T-cell (primary cell): ENCODE data around the gene LYRM4. TPM values are rescaled to one million over a fixed set of nuclear protein-coding genes. Genes with fewer than 3 reads are reported as not detected.

Source experiments
- ATAC-seq, 4 experiments: fragments of 200-7000 bp in 3 of 4; fragments of 150-1000 bp in 1 of 4; cut with Tn5 transposase; replicated peaks in 1 of 4; 1 replicate in 3 of 4; 2 replicates in 1 of 4; pipeline ENCODE4 v1.10.0; 2021; ENCODE audit warnings: moderate library complexity in 3 of 4, mild to moderate bottlenecking in 2 of 4, moderate number of reproducible peaks in 1 of 4
- CTCF ChIA-PET, 2 donors: fragments of 300-600 bp; sonication (Branson Sonifier 250); formaldehyde crosslinking; loops; one replicate each; lab custom pipeline; 2022; ENCODE audit warnings: antibody characterized with exemption in 2 of 2; lab: Charles Lee
- POLR2A ChIA-PET, 2 donors: fragments of 300-600 bp; sonication (Branson Sonifier 250); formaldehyde crosslinking; loops; one replicate each; lab custom pipeline; 2022; ENCODE audit warnings: antibody characterized with exemption in 2 of 2; lab: Charles Lee
- DNase-seq, 35 experiments: peaks; one replicate each; pipeline versions ENCODE4 v3.0.0 to v3.0.0-alpha.2; 2013 to 2023
- H3K27ac ChIP-seq: one replicate; pipeline ENCODE4 v1.5.1; 2013; ENCODE audit warnings: low read length
- H3K27me3 ChIP-seq, 2 experiments: replicated peaks in 1 of 2; 1 replicate in 1 of 2; 2 replicates in 1 of 2; pipeline versions ENCODE4 v1.6.1 to v1.7.0; 2013; ENCODE audit warnings: low read length in 1 of 2, mixed read lengths in 1 of 2; ENCODE audit not compliant: control insufficient read depth in 2 of 2, insufficient read depth in 2 of 2; ENCODE audit errors: extremely low read depth in 1 of 2
- H3K36me3 ChIP-seq, 2 donors: 1 replicate in 1 of 2; 2 replicates in 1 of 2; pipeline versions ENCODE4 v1.6.1 to v1.7.0; 2013; ENCODE audit warnings: low read length in 1 of 2; ENCODE audit not compliant: control insufficient read depth in 2 of 2, insufficient read depth in 1 of 2; ENCODE audit errors: extremely low read depth in 1 of 2
- H3K4me1 ChIP-seq, 2 experiments: 1 replicate in 1 of 2; 2 replicates in 1 of 2; pipeline versions ENCODE4 v1.6.1 to v1.7.0; 2013; ENCODE audit warnings: low read length in 2 of 2, mixed read lengths in 1 of 2; ENCODE audit not compliant: insufficient read depth in 2 of 2, control insufficient read depth in 1 of 2; ENCODE audit errors: extremely low read depth in 1 of 2
- H3K4me3 ChIP-seq, 2 donors: 1 replicate in 1 of 2; 2 replicates in 1 of 2; pipeline versions ENCODE4 v1.5.1 to v1.7.0; 2013; ENCODE audit warnings: mild to moderate bottlenecking in 2 of 2, low read length in 1 of 2, moderate library complexity in 1 of 2; ENCODE audit not compliant: control insufficient read depth in 1 of 2; ENCODE audit errors: extremely low read depth in 1 of 2
- H3K9me3 ChIP-seq: 2 replicates; pipeline ENCODE4 v1.7.0; 2013
- H3K27ac Mint-ChIP-seq, 2 donors: one replicate each; pipeline ENCODE4 v1.8.0; 2020 to 2021; ENCODE audit warnings: mild to moderate bottlenecking in 2 of 2, mixed read lengths in 2 of 2
- H3K27me3 Mint-ChIP-seq, 2 donors: one replicate each; pipeline ENCODE4 v1.8.0; 2021 to 2022; ENCODE audit warnings: mixed read lengths in 2 of 2
- H3K36me3 Mint-ChIP-seq: one replicate; pipeline ENCODE4 v1.8.0; 2021; ENCODE audit warnings: mixed read lengths
- H3K4me1 Mint-ChIP-seq, 3 donors: one replicate each; pipeline ENCODE4 v1.8.0; 2020 to 2022; ENCODE audit warnings: mixed read lengths in 3 of 3, mild to moderate bottlenecking in 1 of 3
- H3K4me3 Mint-ChIP-seq, 3 donors: one replicate each; pipeline ENCODE4 v1.8.0; 2020 to 2022; ENCODE audit warnings: mild to moderate bottlenecking in 3 of 3, mixed read lengths in 3 of 3, moderate library complexity in 3 of 3
- H3K9me3 Mint-ChIP-seq, 3 donors: one replicate each; pipeline ENCODE4 v1.8.0; 2020 to 2022; ENCODE audit warnings: mixed read lengths in 3 of 3
- WGBS: methylation state at CpG from one replicate; pipeline ENCODE4 v1.1.5; 2013; ENCODE audit warnings: missing lambda C conversion rate; ENCODE audit not compliant: insufficient coverage; 5-methylcytosine and 5-hydroxymethylcytosine counted together
- total RNA-seq, 35 experiments: library from RNA in 6 of 35; stranded (reverse) in 6 of 35; fragments of 120-200 nt in 1 of 35; gene quantifications; one replicate each; pipeline versions ENCODE4 v1.2.1 to v1.2.4 and lab custom pipeline; 2013 to 2026

LYRM4 gene
- total RNA-seq, 5 donors from 2014 or later (not counting 1 experiment from before 2014, with no cell fraction given), result 17.7 to 25.6 (median 20.4) TPM

GRCh38 chr6:5286780-5287179, 26.0 kb upstream of the LYRM4 start:
- H3K9me3 ChIP-seq, result no peaks in the 10 kb centered on the region
- peaks cover 55 to 73% (median 55%) of the 10 kb centered on the region in 3 donors for H3K4me1 Mint-ChIP-seq
- H3K36me3 Mint-ChIP-seq, result peaks cover 21% of the 10 kb centered on the region
- ATAC-seq (no peak), DNase-seq (no peak)
- no peaks in the 10 kb centered on the region for H3K36me3 ChIP-seq
- WGBS, result 95% methylated on average over 7 of the region's 7 CpGs
- H3K27me3 Mint-ChIP-seq, result no peaks in the 10 kb centered on the region
- POLR2A ChIA-PET, result interaction anchor here in 1 of 2 donors (0.5 kb wide), 1 partner anchor 68 kb away, joined by 5 read pairs; no protein-coding TSS in a partner anchor
- H3K4me1 ChIP-seq, result no peaks in the 10 kb centered on the region
- no peak overlapping the region for H3K27ac Mint-ChIP-seq
- CTCF ChIA-PET, result no interaction called here
- no peak overlapping the region for H3K4me3 Mint-ChIP-seq
- no peaks in the 10 kb centered on the region for H3K9me3 Mint-ChIP-seq
- no peak overlapping the region for H3K4me3 ChIP-seq
- no peaks in the 10 kb centered on the region for H3K27me3 ChIP-seq
- H3K27ac ChIP-seq, result no peak overlapping the region

- no peak for ATAC-seq
- ChIA-PET POLR2A (no interaction called here), CTCF (no interaction called here)
Observed at GRCh38 chr6:5285526-5285925, 24.8 kb upstream of the LYRM4 start.

DNA sequence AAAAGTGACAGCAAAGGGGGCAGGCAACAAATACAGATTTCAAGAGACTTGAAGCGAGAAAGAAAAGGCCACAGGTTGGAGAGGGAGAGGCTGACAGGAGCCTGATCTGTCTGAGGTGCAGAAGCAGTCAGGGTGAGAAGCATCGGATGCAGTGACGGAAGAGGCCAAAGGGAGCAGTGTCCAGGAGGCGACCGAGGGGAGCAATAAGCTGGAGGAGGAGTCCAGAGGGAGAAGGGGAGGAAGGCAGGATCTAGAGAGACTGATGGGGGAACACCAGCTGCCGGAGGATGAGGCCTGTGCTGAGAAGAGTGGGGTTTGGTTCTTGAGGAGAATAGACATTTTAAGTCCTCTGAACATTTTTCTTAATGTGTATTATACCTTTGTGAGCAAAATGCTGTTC, 24.3 kb upstream of the LYRM4 start:
- CTCF ChIA-PET, result no interaction called here
- no peaks in the 10 kb centered on the region for H3K9me3 Mint-ChIP-seq
- DNase-seq, result no peak
- no peaks in the 10 kb centered on the region for H3K27me3 Mint-ChIP-seq
- Histone ChIP-seq H3K27ac (no peak overlapping the region), H3K27me3 (no peaks in the 10 kb centered on the region), H3K36me3 (no peaks in the 10 kb centered on the region), H3K9me3 (no peaks in the 10 kb centered on the region), H3K4me3 (no peak overlapping the region), H3K4me1 (no peaks in the 10 kb centered on the region)
- H3K27ac Mint-ChIP-seq, result no peak overlapping the region
- H3K4me1 Mint-ChIP-seq, result peaks cover 53 to 75% (median 58%) of the 10 kb centered on the region in 3 donors
- no peak for ATAC-seq
- POLR2A ChIA-PET, result no interaction called here
- WGBS, result 93% methylated on average over 5 of the region's 6 CpGs
- no peak overlapping the region for H3K4me3 Mint-ChIP-seq
- H3K36me3 Mint-ChIP-seq, result peaks cover 15% of the 10 kb centered on the region

More at GRCh38 chr6:5285526-5285925, 24.8 kb upstream of the LYRM4 start:
- no peak for DNase-seq
- H3K9me3 Mint-ChIP-seq, result no peaks in the 10 kb centered on the region
- Histone ChIP-seq H3K4me3 (no peak overlapping the region), H3K27ac (no peak overlapping the region), H3K4me1 (no peaks in the 10 kb centered on the region), H3K36me3 (no peaks in the 10 kb centered on the region), H3K27me3 (no peaks in the 10 kb centered on the region), H3K9me3 (no peaks in the 10 kb centered on the region)
- no peaks in the 10 kb centered on the region for H3K27me3 Mint-ChIP-seq
- peaks cover 15% of the 10 kb centered on the region for H3K36me3 Mint-ChIP-seq
- no peak overlapping the region for H3K27ac Mint-ChIP-seq
- H3K4me3 Mint-ChIP-seq, result no peak overlapping the region
- peaks cover 49 to 72% (median 55%) of the 10 kb centered on the region in 3 donors for H3K4me1 Mint-ChIP-seq
- WGBS, result 93% methylated on average over 3 of the region's 5 CpGs

- peaks cover 16% of the 10 kb centered on the region for H3K36me3 Mint-ChIP-seq
- H3K4me3 ChIP-seq, result no peak overlapping the region
- 93% methylated on average over 9 of the region's 9 CpGs for WGBS
- ChIA-PET POLR2A (no interaction called here), CTCF (no interaction called here)
- DNase-seq (no peak), ATAC-seq (no peak)
- H3K27ac ChIP-seq, result no peak overlapping the region
- H3K36me3 ChIP-seq, result no peaks in the 10 kb centered on the region
- H3K9me3 ChIP-seq, result no peaks in the 10 kb centered on the region
- no peaks in the 10 kb centered on the region for H3K27me3 ChIP-seq
- peaks cover 50 to 63% (median 57%) of the 10 kb centered on the region in 3 donors for H3K4me1 Mint-ChIP-seq
- H3K9me3 Mint-ChIP-seq, result no peaks in the 10 kb centered on the region
- H3K4me1 ChIP-seq, result peaks cover 0 to 4% of the 10 kb centered on the region in 2 experiments
- no peaks in the 10 kb centered on the region for H3K27me3 Mint-ChIP-seq
- H3K4me3 Mint-ChIP-seq, result no peak overlapping the region
- H3K27ac Mint-ChIP-seq, result no peak overlapping the region
Observed at GRCh38 chr6:5282191-5282623, 21.5 kb upstream of the LYRM4 start.

DNA sequence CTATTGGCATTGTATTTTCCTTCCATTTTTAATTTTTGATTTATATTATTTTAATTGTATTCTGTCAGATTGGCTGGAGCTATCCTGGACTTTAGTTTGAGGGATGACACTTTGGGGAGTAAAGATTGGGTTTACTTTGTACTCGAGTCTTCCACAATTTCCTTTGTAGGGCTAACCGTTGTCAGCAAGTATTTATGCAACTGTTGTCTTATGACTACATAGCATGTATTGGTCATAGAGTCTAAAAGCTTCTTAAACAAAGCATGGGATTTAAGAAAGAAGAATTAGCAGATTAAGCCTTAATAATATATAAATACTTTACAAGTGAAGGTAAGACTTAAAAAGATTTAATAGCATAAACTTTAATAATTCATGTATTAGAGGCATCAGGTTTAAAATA, 20.2 kb upstream of the LYRM4 start:
- Histone ChIP-seq H3K9me3 (no peaks in the 10 kb centered on the region), H3K36me3 (no peaks in the 10 kb centered on the region), H3K27me3 (no peaks in the 10 kb centered on the region), H3K4me3 (no peak overlapping the region), H3K4me1 (peaks cover 0 to 4% of the 10 kb centered on the region in 2 experiments), H3K27ac (no peak overlapping the region)
- ChIA-PET CTCF (interaction anchor here in 1 of 2 donors (1.0 to 1.3 kb wide), 2 partner anchors 19 to 22 kb away, joined by 3 to 4 read pairs; no protein-coding TSS in a partner anchor), POLR2A (no interaction called here)
- Mint-ChIP-seq H3K4me3 (no peak overlapping the region), H3K4me1 (peaks cover 48 to 56% (median 55%) of the 10 kb centered on the region in 3 donors), H3K9me3 (no peaks in the 10 kb centered on the region), H3K27ac (no peak overlapping the region), H3K36me3 (peaks cover 15% of the 10 kb centered on the region), H3K27me3 (no peaks in the 10 kb centered on the region)
- 20% methylated on average over 1 of the region's 2 CpGs for WGBS
- ATAC-seq (no peak), DNase-seq (no peak)

- WGBS, result no CpG with 5 or more reads among the region's 2 CpGs
- H3K36me3 Mint-ChIP-seq, result peaks cover 20% of the 10 kb centered on the region
- H3K4me3 ChIP-seq, result no peak overlapping the region
- peak in 1 of 4 experiments; percentile 51 for ATAC-seq
- no peaks in the 10 kb centered on the region for H3K9me3 ChIP-seq
- DNase-seq, result no peak
- peaks cover 0 to 4% of the 10 kb centered on the region in 2 experiments for H3K4me1 ChIP-seq
- H3K4me3 Mint-ChIP-seq, result peak overlapping the region in 1 of 3 donors; percentile 1
- H3K27me3 ChIP-seq, result no peaks in the 10 kb centered on the region
- CTCF ChIA-PET, result interaction anchor here in 1 of 2 donors (1.3 kb wide), 1 partner anchor 23 kb away, joined by 3 read pairs; no protein-coding TSS in a partner anchor
- peak overlapping the region in 1 of 2 donors; percentile 2 for H3K27ac Mint-ChIP-seq
- peak overlapping the region; percentile 4 for H3K27ac ChIP-seq
- H3K4me1 Mint-ChIP-seq, result peaks cover 43 to 59% (median 45%) of the 10 kb centered on the region in 3 donors
- POLR2A ChIA-PET, result no interaction called here
- no peaks in the 10 kb centered on the region for H3K36me3 ChIP-seq
- no peaks in the 10 kb centered on the region for H3K27me3 Mint-ChIP-seq
- no peaks in the 10 kb centered on the region for H3K9me3 Mint-ChIP-seq
Observed at GRCh38 chr6:5279891-5280338, 19.2 kb upstream of the LYRM4 start.
